Stimulated activated CD4-positive, alpha-beta T cell treated with anti-CD3 and anti-CD28 coated beads, TNF-alpha, amount 100 ng/mL, for 1 hour (primary cell): Measurements from ENCODE around the gene OR51S1.
"Not testable (repeated sequence)": the region's sequence is repeated elsewhere in the genome, so short reads cannot be mapped to it uniquely, and the experiment has no call there.

Experiments
- DNase-seq, 3 donors: peaks; one replicate each; pipeline ENCODE4 v3.0.0-alpha.2; 2020; ENCODE audit warnings: low read depth in 3 of 3, low spot score in 1 of 3

OR51S1 gene, protein sequence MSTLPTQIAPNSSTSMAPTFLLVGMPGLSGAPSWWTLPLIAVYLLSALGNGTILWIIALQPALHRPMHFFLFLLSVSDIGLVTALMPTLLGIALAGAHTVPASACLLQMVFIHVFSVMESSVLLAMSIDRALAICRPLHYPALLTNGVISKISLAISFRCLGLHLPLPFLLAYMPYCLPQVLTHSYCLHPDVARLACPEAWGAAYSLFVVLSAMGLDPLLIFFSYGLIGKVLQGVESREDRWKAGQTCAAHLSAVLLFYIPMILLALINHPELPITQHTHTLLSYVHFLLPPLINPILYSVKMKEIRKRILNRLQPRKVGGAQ

GRCh38 chr11:4848908-4849532, at the start of gene OR51S1:
Gene OR51S1, minus strand, starts transcription at chr11:4849208. Its CDS starts 0 bp downstream, at chr11:4849208.
- DNase-seq = no peak

GRCh38 chr11:4891996-4892640, 43.1 kb upstream of the OR51S1 start:
- no peak for DNase-seq

DNA sequence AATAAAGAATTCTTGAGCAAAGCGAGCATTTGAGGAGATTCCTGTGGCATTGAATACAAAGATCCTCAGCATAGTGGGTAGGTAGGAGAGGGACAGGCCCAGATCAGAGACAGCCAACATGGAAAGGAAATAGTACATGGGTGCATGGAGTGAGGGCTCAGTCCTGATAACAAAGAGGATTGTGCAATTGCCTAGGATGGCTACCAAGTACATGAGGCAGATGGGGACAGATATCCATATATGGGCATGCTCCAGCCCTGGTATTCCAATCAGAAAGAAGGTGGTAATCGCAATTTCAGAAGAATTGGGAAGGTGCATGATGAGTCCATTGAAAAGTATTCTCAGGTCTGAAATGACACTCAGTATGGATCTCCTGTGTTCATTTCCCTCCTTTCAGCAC, 41.3 kb upstream of the OR51S1 start:
- no peak for DNase-seq

DNA sequence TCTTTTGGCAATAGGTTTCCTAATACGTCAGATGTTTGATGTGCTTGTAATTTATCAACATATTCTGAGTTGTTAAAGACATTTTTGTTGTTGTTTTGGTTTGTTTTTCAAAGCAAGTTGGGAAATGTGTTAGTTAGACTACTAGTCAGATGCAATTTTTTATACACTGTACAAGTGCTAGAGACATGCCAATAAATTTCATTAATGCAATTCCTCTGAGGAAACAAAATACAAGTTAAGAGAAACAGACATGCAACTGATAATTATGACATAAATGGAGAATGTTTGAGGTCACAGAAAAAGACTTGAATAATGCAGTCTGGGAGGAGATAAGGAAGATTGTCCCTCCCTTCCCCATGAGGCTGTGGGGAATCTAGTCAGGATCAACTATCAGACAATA, 38.6 kb upstream of the OR51S1 start:
- DNase-seq = no peak

- DNase-seq = no peak
Observed at GRCh38 chr11:4886186-4886585, 37.2 kb upstream of the OR51S1 start.

GRCh38 chr11:4884361-4884760, 35.4 kb upstream of the OR51S1 start:
- DNase-seq = no peak

GRCh38 chr11:4882543-4882942, 33.5 kb upstream of the OR51S1 start:
- no peak for DNase-seq

DNA sequence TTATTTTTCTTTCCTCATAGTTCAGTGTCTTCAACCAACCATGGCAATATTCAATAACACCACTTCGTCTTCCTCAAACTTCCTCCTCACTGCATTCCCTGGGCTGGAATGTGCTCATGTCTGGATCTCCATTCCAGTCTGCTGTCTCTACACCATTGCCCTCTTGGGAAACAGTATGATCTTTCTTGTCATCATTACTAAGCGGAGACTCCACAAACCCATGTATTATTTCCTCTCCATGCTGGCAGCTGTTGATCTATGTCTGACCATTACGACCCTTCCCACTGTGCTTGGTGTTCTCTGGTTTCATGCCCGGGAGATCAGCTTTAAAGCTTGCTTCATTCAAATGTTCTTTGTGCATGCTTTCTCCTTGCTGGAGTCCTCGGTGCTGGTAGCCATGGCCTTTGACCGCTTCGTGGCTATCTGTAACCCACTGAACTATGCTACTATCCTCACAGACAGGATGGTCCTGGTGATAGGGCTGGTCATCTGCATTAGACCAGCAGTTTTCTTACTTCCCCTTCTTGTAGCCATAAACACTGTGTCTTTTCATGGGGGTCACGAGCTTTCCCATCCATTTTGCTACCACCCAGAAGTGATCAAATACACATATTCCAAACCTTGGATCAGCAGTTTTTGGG, 33.0 kb upstream of the OR51S1 start, which contains the start of gene OR51T1:
Gene OR51T1 (plus strand): TSS at position 41 of the 641 bp plus-strand sequence. CDS start 0 bp downstream, at position 41.
- DNase-seq = no peak

- DNase-seq = no peak
Observed at GRCh38 chr11:4881188-4881587, 32.2 kb upstream of the OR51S1 start.

DNA sequence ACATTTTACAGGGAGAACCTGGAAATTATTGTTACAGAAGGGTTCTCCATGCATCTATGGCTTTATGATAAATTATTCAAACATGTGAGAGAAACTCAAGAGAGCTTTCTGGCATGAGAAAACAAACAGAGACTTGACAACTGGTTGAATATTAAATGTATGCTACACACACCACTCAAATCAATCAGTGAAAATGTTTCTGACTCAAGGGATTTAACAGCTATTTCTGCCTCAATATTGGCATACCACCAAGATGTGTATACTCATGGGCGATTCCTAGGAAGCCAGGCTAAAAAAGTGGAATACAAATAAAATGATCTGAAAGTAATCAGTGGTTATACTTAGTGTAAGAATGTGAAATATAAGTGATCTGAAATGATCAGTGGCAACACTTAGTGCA, 16.8 kb upstream of the OR51S1 start:
- DNase-seq = no peak

GRCh38 chr11:4863876-4864275, 14.9 kb upstream of the OR51S1 start:
- DNase-seq = no peak

DNA sequence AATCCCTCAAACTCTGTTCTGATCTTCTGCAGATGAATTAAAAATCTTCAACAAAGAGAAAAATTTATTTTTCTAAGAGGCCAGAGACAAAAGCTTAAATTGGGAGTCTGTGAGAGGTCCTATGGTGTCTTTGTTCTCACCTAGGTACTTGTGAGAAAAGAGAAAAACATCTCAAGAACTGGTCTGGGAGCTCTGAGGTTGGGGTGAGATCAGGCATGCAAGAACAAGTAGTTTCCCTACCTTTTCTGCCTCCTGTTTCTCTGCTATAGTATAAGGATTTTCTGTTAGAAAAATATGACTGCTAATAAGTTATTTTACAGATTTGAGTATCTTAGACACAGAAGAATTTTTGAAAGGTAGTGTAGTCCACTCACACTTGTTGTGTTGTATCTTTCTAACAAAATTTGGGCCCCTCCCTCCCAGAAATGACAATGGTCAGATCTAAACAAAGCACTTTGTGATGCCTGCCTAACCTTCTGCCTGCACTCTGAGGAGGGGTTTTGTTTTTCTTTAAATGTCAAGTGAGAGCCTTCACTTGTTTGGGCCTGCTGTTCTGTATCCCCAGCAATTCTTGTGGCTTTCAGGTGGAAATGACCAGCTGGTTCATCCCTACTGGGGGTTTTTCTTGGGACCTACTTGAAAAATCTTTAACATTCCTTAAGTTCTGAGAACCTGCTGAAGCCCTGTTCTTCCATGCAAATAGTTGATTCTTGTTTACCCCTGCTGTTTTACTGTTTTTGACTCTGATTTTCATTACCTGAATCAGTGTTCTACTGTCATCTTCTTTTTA, 13.6 kb upstream of the OR51S1 start:
- DNase-seq = no peak

- not testable (repeated sequence) for DNase-seq
Observed at GRCh38 chr11:4854286-4854685, 5.3 kb upstream of the OR51S1 start.

DNA sequence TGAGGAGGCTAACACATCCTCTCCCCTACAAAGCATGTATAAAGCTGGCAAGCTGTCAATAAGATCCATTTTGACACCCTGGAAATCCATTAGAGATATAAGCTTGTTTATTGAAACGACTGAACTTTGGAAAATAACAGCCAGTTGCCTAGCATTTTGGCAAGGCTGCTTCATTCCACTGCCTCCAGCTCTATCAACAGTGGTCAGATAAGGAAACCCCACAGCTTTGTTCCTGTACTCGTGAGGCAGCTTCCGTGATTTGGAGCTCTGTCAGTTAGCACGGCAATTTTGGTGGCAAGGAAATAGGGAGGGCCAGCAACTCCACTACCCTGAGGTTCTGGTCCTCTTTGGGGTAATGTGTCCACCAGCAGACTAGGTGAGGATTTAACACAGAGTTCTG, 2.0 kb upstream of the OR51S1 start:
- DNase-seq = no peak

- no peak for DNase-seq
Observed at GRCh38 chr11:4839851-4840549, 9.0 kb downstream of the OR51S1 start.

DNA sequence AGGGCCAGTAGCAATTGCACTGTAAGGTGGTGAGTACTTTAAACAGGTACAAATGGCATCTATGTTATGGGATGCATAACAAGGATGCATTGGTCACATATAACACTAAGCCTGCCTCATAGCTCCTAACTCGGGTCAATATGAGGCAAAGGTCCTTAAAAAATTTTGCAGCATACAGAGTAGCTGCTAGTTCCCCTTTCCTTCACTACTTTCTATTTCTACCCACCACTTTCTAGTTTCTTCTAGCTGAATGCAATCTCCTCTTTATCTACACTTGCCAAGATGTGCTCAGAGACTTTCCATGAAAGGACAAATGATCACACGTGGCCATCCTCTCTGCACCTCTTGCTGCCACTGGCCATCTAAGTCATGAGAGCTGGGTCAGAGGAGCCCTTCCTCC, 18.1 kb downstream of the OR51S1 start:
- DNase-seq = no peak

GRCh38 chr11:4830346-4830745, 18.7 kb downstream of the OR51S1 start:
- DNase-seq = no peak

- no peak for DNase-seq
Observed at GRCh38 chr11:4826425-4826824, 22.6 kb downstream of the OR51S1 start.

- no peak for DNase-seq
Observed at GRCh38 chr11:4825132-4825531, 23.9 kb downstream of the OR51S1 start.

GRCh38 chr11:4821021-4821420, 28.0 kb downstream of the OR51S1 start, which contains the start of gene OR51F2:
Gene OR51F2, plus strand, starts transcription at chr11:4821321. Its CDS starts 101 bp downstream, at chr11:4821422.
- DNase-seq = no peak
